HG02938 (cell line): Measurements from ENCODE around the gene FN3KRP.
"Not testable (repeated sequence)": the region's sequence is repeated elsewhere in the genome, so short reads cannot be mapped to it uniquely, and the experiment has no call there.

Experiments
- ATAC-seq: cut with Tn5 transposase; IDR thresholded peaks from one replicate; pipeline ENCODE4 v1.9.1; 2021; ENCODE audit warnings: mild to moderate bottlenecking, moderate library complexity; ENCODE audit not compliant: unreplicated experiment

Gene FN3KRP

DNA sequence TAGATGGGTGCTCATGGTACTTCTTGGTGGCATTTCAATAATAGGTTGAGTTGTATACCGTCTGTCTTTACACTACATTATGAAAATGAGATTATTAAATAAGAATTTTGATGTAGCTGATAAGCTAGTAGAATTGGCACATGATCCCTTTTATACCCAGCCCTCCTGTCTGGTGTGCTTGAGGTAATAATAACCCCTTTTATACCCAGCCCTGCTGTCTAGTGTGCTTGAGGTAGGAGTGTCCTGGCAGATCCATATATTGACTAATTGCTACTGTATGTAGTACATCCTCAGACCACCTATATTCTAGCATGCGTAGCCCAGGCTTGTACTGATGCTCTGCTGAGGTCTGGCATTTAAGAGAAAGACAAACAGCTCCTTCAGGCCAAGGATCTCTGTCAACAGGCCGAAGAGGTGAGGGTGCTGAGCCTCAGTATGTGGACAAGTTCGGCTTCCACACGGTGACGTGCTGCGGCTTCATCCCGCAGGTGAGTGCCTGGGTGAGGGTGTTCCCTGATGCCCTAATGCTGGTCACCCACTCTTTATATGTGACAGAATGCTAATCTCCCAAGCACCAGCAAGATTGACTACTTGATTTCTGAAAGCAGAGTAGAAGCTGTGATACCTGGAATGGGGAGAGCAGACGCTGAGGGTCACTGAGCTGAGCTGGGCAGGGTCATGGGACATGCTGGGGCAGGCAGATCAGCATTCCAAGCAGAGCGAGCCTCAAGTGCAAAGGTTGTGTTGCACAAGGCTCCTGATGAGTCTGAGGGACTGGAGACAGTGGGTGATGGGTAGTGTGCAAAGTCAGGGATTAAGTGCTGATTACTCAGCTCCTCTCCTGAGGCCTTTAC lies 24.6 kb downstream of the FN3KRP start:
- ATAC-seq = no peak

DNA sequence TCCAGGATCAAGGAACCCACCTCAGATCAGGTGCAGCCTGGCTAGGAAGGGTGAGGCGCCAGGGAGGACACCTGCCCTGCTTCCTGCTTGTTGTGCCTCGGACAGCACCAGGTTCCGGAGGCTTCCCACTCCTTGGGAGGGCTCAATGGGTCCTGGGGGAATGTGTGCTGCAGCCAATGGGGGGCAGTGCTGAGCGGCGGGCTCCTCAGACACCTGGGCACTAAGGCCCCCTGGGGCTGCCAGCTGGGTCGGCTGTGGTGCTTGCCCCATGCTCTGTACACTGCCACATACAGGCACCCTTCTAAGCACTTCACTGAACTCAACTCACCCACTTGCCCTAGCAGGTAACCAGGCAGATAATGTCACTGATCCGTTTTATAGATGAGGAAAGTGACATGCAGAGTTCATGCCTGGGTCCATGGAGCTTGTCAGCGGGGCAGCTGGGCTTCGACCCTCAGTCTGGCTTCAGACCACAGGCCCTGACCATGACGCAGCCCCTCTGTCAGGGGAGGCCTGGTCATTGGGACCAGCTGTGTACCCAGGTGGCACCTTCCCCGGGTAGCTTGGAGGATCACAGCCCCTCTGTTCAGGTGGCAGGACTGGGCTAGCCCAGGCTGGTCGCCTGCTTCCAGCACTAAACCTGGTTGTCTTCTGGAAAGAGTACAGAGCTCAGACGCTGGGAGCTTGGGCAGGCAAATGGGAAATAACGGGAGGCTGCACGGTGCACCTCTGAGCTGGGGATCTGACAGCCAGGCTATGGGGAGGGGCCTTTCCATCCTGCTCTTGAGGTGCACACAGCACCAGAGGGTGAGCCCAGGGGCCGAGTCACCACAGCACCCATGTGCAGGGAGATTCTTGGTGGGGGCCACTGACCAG lies 27.1 kb downstream of the FN3KRP start:
- ATAC-seq = no peak

DNA sequence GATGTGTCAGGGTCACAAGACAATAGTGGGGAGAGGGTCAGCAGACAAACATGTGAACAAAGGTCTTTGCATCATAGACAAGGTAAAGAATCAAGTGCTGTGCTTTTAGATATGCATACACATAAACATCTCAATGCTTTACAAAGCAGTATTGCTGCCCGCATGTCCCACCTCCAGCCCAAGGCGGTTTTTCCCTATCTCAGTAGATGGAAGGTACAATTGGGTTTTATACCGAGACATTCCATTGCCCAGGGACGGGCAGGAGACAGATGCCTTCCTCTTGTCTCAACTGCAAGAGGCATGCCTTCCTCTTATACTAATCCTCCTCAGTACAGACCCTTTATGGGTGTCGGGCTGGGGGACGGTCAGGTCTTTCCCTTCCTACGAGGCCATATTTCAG lies 28.2 kb downstream of the FN3KRP start:
- ATAC-seq = not testable (repeated sequence)

DNA sequence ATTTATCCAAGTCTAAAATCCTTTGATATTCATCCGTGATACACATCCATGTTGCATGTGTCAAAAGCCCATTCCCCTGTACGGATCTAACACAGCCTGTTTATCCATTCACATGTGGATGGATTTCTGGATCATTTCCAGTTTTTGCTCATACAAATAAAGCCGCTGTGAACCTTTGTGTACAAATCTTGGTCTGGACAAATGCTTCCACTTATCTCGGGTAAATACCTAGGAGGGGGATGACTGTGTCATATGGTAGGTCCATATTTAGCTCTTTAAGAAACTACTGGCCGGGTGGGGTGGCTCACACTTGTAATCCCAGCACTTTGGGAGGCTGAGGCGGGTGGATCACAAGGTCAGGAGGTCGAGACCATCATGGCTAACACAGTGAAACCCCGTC lies 29.0 kb downstream of the FN3KRP start:
- ATAC-seq = no peak

DNA sequence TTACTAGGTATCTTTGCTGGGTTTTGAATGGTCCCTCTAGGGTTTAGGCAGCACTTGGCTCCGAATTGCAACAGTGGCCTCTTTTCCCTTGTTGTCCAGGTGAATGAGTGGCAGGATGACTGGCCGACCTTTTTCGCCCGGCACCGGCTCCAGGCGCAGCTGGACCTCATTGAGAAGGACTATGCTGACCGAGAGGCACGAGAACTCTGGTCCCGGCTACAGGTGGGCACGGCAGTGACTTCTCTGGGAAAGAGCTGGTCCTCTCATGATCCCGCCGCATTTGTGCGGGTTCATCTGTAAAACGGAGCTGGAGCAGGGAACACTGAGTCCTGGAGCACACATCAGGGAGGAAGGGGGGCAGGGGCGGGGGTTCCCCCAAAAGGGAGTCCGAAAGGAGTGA lies 32.2 kb downstream of the FN3KRP start:
- no peak for ATAC-seq

DNA sequence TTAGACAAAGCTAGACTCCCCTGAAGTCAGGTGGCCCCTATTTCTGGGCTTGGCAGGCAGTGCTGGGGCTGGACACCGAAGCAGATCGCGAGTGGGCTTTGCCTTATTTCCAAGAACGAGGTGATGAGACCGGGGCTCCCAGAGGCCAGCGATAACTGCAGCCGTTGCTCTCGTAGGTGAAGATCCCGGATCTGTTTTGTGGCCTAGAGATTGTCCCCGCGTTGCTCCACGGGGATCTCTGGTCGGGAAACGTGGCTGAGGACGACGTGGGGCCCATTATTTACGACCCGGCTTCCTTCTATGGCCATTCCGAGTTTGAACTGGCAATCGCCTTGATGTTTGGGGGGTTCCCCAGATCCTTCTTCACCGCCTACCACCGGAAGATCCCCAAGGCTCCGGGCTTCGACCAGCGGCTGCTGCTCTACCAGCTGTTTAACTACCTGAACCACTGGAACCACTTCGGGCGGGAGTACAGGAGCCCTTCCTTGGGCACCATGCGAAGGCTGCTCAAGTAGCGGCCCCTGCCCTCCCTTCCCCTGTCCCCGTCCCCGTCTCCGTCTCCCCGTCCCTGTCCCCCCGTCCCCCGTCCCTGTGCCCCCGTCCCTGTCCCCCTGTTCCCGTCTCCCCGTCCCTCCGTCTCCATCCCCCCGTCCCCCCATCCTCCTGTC lies 33.9 kb downstream of the FN3KRP start:
- no peak for ATAC-seq

DNA sequence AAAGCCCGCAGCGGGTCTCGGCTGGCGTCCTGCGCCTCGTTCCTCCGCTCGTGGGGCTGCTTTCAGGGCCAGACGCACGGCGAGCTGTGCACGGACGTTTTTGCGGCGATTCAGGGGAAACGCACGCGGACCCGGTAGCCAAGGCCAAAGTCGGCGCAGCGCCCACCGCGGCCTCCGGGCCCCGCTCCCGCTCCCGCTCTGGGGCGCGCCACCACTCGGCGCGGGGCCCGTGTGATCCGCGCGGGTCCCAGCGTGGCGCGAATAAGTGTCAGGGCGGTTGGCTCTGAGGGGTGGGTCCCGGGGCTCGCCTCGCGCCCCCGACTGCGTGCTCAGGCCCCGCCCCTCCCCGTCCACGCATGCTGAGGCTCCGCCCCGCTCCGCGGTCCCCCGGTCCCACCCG lies 34.7 kb downstream of the FN3KRP start:
- ATAC-seq = peak; percentile 28

DNA sequence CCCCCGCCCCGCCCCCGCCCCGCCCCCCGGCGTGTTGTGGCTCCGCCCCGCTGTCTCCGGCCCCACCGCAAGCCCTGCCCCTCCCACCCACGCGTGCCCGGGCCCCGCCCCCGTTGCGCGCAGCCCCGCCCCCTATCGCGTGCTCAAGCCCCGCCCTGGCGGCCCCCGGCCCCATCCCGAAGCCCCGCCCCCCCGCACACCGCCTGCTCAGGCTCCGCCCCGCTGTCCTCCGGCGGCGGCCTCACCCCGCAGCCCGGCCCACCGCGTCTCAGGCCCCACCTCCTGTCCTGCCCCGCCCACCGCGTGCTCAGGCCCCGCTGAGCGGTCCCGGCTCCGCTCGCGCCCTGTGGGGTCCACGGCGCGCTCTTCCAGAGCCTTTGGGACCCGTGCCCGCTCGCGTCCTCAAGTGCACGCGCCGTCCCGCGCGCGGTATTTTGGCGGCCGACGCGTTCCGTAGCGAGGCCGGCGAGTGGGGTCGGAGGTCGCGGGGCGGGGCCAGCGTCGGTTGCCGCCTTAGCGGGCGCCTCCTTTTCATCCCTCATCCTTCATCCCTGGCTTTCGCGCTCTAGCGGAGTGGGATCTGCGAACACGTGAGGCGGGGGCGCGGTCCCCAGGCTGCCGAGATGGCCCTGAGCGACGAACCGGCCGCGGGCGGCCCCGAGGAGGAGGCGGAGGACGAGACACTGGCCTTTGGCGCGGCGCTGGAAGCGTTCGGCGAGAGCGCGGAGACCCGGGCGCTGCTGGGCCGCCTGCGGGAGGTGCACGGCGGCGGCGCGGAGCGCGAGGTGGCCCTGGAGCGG lies 35.3 kb downstream of the FN3KRP start, which contains the start of gene TBCD:
Gene TBCD, plus strand, starts transcription at position 495 of the 800 bp plus-strand sequence. Its CDS starts 129 bp downstream, at position 624.
- peak; percentile 58 for ATAC-seq

DNA sequence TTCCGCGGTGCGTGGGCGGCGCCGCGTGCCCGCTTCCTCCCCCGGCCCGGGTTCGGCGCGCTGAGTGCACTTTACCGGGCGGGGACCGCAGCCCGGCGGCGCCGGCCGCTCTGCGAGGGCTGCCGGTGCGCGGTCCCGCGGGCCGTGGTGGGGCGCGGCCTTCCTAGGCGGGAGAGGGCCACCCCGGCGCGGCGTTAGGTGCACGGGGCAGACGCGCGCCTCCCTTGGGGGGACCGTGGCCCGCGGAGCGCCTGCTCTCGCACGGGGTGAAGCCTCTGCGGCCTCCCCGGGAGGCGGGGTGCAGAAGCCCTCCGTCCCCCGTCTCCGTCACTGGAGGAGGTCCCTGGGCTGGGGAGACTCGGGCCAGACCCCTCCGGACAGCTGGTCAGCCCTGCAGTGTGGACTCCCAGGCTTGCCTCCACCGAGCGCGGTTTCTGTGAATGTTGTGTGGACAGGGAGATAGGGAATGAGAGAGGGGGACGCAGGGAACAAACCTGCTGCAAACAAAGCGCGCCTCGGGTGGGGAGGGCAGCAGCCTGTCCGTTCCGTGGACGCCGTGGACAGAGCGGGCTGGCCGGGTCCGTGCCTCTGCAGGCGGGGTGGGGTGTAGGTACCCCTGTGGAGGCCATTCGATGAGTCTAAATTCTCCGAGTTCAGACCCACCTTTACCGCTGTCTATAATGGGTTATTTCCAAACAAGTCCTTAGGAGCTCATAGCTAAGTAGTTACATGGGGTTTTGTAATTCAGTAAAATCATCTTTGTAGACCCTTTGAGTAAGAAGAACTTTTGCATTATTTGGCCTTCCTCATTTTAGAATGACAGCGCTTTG lies 36.1 kb downstream of the FN3KRP start:
- peak; percentile 15 for ATAC-seq

DNA sequence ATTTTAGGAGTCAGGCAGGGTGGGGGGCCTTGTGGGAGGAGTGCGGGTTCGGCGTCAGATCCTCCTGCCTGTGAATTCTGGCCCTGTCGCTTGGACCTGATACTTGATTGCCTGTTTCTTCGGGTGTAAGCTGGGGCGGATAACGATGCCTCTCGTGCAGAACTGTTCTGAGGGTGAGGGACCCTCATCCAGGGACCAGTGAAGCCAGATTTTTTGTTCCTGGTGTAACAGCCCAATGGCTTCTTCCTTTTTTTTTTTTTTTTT lies 36.6 kb downstream of the FN3KRP start:
- no peak for ATAC-seq

DNA sequence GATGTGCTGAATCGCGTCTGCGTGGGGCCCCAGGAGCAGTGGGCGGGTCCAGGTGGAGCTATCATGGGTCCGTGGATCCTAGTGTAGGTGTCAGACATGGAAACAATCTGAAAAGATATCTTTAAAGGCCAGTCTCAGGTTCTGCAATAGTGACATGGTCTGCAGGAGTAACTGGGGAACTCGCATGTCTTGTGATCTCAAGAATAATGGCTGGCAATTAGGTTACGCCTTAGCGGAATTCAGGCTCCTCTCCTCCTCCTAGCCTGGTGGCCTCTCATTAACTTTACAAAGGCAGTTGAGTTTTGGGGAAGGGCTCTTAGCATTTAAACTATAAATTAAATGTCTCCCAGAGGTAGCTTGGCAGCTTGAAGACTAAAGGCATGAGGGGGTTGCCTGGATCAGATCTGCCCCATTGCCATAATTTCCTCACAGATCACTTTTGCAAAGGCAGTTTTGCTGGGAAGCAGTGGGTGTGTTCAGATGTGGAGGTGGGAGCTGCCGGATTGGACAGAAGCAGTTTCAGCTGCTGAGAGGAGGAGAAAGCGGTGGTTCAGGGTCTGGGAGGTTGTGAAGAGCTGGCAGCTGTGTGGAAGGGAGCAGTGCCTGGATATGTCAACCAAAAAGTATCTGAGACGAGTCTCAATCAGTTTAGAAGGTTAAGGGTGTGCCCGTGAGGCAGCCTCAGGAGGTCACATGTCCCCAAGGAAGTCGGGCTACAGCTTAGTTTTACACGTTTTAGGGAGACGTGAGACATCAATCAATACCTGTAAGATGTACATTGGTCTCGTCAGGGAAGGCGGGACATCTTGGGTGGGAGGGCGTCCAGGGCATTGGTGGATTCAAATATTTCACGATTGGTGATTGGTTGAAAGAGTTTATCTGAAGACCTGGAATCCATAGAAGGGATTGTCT lies 38.0 kb downstream of the FN3KRP start:
- ATAC-seq = no peak

DNA sequence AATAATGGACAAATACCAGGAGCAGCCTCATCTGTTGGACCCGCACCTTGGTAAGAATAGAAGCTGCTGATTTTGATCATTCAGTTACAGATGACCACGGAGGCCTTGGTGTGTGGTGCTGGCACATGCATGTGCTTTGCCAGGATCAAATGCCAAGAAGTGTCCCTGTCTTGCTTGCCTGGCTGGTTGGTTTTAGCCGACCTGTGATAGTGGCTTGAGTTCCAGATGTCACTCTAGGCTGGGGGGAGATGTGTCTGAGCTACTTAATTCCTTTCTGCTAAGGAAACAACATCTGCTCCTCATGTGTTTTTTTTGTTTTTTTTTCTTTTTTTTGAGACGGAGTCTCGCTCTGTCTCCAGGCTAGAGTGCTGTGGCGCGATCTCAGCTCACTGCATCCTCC lies 39.7 kb downstream of the FN3KRP start:
- no peak for ATAC-seq

DNA sequence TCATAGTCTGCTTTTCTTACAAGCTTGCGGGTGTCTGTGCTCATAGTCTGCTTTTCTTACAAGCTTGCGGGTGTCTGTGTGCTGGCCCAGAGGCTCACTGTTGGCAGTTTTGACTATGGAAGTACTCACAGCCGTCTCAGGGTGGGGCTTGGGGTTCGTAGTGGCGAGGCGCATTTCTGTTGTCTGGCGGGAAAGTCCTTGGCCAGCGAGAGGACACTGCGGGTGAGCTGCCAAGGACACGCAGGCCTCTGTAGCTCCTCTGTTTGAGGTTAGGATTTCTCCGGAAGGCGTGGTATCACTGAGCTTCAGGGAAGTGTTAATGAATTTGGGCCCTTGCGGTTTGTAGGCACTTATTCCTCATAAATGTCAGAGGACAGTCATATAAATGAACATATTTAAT lies 48.9 kb downstream of the FN3KRP start:
- ATAC-seq = no peak

DNA sequence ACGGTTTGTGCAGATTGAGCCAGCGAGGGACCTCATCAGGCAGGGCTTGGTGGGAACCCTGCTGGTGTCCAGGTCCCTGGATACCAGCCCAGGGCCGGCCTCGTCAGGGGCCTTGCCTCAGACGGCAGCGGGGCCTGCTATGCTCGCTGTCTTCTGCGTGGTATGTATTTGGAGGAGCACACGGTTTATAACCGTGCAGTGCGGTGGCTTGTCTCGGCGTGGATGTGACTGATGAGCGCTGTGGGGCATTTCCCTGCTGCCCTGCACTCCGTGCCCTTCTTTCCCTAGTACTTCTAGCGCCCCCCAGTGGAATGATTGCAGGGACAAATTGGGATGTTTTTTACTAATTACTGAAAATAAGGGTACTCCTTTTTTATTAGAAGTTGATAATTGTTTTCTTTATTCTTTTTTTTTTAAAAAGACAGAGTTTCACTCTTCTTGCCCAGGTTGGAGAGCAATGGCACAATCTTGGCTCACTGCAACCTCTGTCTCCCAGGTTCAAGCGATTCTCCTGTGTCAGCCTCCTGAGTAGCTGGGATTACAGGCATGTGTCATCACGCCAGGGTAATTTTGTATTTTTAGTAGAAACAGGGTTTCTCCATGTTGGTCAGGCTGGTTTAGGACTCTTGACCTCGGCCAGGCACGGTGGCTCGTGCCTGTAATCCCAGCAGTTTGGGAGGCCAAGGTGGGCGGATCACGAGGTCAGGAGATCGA lies 50.7 kb downstream of the FN3KRP start:
- ATAC-seq = no peak

DNA sequence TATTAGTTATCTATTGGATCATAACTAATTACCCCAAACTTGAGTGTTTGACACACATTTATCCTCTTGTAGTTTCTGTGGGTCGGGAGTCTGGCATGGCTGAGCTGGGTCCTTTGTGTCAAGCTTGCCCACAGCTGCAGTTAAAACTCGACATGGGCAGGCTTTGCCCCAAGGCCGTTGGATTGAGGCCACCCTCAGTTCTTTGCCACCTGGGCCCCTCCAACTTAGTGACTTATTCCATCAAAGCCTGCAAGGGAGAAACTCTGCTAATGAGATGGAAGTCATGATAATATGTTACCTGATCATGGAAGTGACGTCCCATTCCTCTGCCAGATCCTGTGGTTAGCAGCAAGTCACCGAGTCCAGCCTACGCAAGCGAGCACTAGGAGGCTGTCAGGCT lies 52.5 kb downstream of the FN3KRP start:
- no peak for ATAC-seq

DNA sequence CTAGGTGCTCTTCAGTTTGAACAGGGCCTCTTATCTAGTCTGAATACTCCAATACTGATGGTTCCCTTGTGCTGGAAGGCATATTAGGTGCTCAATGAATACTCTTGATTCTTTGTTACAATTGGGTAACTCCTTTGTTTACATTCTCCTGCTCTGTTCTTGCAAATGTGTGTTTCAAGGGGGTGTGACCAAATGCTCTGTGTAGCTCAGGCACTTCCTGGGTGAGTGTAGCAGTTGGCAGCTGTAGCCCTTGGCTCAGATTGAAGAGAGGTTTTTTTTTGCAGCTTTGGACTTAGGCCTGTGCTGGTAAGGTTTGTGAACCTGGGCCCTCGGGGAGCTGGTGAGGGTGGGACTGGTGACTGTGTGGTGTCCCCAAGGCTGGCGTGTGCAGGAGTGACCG lies 55.5 kb downstream of the FN3KRP start:
- ATAC-seq = no peak

DNA sequence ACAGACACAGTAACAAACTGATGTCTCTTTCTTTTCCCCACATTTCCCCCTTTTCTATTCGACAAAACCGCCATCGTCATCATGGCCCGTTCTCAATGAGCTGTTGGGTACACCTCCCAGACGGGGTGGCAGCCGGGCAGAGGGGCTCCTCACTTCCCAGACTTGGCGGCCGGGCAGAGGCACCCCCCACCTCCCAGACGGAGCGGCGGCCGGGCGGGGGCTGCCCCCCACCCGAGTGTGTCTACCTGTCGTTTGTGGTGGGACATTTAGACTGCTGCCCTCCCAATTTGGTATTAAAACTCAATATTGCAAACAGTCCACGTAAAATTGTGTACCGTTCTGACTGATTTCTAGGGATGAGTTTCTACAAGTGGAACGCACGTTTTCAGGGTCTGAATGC lies 58.0 kb downstream of the FN3KRP start:
- ATAC-seq = not testable (repeated sequence)
